PC-3 (cell line): Measurements from ENCODE around the gene PRDM8.

Experiments
- CTCF ChIP-seq: fragments of 300-600 bp; sonication (generic); conservative IDR thresholded peaks from 2 replicates; pipeline ENCODE4 v1.5.1; 2017; ENCODE audit warnings: antibody characterized with exemption, low read depth, mild to moderate bottlenecking, low read length
- EZH2 ChIP-seq: fragments of 300-600 bp; sonication (generic); IDR thresholded peaks from one replicate; pipeline ENCODE4 v1.6.1; 2017; ENCODE audit warnings: antibody characterized with exemption, mild to moderate bottlenecking, low read length; ENCODE audit not compliant: unreplicated experiment

DNA sequence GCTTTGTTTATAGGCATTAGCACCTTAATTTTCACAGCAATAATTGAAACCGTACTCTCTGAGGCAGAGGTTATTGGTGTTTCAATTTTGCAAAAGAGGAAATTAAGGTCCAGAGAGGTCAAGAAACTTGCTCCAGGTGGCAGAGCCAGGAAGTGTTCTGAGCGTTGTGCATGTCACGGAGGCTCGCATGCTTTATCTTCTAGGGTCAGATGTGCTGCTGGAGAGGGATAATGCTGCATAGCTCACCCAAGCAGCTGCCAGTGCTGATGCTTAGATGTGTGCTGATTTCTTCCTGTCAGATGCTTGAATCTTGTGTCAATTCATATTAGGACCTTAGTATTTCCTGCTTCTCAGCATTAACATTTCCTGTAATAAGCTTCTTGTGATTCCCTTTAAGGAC is 56.2 kb downstream of the PRDM8 start:
- TF ChIP-seq CTCF = no peak
- TF ChIP-seq EZH2 = no peak
